GM19238 (cell line): ENCODE measurements around the gene RORC.

Experiments
- DNase-seq: peaks from one replicate; pipeline ENCODE4 v3.0.0; 2011; ENCODE audit warnings: low spot score; ENCODE audit not compliant: insufficient read length

The RORC gene

DNA sequence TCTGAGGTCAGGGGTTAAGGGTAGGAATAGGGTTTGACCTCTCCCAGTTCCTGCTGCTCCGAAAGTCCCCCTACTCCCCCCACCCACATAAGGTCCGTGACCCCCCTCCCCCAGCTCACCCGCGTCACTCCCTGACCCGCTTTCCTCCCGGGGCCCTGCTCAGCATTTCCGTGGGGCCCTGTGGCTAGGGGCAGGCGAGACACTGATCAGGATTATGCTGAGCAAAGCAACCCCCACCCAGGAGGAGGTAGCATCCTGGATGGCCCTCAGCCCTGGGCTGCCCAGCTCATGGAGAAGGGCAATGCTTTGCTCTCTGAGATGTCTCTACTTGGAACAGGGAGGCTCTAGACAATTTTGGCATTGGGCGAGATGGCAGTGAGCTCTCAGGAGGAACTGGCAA, 3.7 kb downstream of the RORC start:
- no peak for DNase-seq

DNA sequence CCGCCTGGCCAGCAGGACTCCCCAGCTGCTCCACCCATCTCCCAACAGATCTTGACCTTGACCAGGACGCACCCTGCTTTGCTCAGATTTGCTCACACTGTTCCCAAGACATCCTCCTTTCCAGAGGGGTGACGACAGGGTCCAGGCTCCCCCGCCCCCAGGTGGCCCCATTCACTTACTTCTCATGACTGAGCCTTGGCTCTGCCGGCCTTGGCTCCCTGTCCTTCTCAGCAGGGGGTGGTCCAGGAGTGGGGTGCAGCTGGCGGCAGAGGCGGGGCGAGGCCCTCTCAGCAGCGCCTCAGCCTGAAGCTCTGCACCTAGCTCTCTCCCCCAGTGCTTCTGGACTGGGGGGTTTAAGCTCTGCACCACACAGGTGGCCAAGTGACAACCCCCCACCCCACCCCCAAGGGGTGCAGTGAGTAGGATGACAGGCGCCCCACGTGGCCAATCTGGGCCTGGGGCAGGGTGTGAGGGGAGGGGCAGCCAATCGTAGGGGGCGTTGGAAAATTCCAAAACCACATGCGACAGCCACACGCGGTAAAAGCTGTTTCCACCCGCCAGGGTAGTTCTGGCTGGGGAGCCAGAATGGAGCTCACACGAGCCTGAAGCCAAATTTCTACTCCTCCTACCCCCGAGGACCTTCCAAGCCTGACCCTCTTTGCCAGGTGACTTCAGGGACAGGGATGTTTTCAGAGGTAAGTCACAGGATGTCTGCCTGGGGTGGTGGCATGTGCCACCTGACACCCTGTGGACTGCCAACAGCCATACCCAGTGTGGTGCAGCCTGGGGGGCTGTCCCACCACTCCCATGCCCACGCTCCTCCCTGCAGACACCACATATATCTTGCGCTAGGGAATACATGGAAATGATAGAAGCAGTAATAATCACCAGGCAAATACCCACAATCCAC, 5.6 kb downstream of the RORC start:
- no peak for DNase-seq

DNA sequence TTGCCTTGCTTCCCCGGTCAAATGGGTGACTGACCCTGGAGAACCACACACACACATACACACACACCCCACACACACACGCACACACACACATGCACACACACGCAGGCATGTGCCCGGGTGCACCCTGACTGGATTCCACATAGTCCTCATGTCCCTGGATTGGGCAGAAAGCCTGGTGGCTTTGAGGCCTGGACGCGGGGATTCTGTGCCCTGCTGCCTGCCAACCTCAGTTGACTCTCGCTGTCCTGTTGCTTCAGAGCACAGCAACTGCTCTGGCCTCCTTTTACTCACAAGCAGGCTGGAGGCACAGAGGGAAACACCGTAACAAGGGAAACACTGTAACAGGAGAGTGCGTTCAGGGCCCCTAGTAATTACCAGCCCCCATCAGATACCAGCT, 6.4 kb downstream of the RORC start:
- no peak for DNase-seq

DNA sequence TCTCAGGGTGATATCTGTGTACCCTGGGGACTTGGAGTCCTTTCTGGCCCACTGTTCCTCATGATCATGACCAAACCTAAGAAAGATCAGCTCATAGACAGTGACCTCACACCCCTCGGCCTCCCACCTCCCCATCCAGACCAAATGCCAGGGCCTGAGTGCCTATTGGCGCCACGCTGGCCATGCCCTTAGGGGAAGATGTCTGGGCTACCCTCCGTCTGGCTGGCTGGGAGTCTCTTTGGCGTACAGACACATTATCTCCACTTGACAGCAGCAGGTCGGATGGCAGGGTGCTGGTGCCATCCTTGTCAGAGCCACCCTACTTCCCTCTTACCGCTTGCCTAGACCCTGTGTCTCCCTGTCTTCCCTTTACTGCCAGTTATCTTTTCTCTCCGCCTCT, 8.4 kb downstream of the RORC start:
- DNase-seq: no peak

DNA sequence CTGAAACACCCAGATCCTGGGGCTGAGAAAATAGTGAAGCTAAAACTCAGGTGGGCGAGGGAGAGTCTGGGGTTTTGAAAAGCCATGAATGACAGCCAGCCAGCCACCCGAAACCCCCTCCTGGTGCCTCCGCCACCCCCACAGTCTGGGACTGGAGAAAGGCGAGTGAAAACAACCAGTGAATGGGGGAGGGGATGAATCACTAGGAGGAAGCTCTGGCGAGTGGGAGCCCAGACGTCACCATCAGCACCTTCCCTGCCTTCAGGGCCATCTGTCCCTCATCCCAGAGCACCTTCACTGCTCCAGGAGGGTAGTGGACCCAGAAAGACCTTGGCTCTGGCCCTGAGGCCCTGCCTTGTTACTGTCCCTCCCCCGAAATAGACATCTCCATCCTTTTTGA, 9.2 kb downstream of the RORC start:
- no peak for DNase-seq

DNA sequence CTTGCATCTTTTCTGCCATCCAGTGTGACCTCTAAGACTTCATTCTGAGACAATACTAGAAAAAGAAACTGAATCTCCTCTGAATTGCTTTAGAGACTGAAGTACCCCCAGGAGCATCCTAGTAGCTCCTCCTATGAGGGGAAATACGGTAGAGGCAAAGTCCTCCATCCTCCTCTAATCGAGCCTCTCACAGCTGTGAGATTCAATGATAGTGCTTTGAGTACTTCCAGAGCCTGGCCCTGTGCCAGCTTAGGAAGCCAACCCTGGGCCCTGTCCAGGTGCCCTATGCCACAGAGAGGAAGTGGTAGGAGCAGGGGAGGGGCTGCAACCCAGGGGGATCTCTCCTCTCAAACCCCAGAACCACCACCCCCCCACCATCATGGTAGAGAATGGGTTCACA, 10.7 kb downstream of the RORC start:
- DNase-seq: no peak

DNA sequence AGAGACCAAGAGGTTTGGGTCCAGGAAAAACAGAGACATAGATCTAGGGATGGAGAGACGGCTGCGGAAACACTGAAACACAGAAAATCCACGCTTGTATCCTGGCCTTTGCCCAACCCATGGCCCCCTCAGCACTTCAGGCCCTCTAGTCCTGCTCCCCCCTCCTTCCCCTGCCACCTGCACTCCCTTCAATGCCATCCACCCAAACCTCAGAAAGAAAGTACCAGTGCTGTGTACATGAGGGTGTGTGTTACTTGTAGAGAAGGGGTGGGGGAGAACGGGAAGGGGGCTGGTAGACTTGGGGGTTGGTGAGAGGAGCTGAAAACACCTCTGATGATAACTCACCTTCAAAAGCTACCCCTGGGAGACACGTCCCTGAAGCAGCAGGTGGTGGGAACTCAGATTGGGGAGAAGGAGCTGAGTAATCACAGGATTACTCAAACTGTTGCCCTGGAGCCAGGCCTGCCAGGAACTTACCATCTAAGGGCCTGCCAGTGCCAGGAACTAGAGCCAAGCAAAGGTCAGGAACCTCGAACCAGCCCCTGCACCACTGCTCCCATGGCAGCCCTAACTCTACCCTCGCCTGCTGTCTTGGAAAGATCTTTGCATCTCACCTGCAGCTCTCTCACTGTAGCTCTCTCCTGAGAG, 11.5 kb downstream of the RORC start:
- DNase-seq: no peak

DNA sequence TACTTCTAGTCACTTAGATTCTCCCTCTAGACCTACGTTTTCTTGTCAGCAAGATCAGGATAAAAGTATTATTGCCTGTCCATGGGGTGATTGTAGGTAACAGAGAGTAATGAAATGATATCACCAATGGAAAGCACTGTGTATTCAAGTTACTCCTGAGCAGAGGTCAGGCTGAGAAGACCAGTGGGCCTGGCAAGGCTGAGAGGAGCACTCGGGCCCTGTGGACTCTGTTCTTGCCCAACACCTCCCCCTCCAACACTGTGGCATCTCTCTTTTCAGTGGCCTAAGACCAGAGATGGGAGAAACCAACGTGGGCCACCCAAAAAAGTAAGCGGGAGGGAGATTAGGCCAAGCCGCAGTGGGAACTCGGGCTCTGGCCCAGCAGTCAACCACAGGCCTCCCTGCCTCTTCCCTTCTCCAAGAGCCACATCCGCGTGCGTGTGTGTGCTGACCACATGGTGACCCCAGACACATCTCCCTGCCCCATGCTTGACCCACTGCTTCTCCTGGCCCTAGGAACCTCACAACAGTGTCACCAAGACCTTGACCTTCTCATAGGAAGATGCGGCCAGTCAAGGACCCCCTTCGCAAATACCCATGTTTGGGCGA, 12.3 kb downstream of the RORC start:
- no peak for DNase-seq

DNA sequence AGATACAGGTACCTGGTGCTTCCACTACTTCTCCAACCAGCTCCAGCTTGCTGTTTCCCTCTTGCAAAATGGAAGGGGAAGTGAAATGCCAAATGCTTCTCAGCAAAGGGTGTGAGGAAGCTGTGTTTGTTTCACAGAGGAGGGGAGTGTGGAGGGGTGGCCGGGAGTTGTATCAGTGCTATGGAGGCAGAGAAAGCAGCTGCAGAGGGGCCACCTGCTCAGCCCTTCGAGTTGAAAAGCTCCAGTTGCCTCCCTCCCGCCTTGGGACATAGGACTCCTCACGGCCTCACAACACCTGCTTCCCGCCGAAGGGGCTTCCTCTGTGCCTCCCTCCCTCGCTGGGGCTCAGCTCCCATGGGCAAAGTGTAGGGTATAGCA, 14.3 kb downstream of the RORC start:
- no peak for DNase-seq

DNA sequence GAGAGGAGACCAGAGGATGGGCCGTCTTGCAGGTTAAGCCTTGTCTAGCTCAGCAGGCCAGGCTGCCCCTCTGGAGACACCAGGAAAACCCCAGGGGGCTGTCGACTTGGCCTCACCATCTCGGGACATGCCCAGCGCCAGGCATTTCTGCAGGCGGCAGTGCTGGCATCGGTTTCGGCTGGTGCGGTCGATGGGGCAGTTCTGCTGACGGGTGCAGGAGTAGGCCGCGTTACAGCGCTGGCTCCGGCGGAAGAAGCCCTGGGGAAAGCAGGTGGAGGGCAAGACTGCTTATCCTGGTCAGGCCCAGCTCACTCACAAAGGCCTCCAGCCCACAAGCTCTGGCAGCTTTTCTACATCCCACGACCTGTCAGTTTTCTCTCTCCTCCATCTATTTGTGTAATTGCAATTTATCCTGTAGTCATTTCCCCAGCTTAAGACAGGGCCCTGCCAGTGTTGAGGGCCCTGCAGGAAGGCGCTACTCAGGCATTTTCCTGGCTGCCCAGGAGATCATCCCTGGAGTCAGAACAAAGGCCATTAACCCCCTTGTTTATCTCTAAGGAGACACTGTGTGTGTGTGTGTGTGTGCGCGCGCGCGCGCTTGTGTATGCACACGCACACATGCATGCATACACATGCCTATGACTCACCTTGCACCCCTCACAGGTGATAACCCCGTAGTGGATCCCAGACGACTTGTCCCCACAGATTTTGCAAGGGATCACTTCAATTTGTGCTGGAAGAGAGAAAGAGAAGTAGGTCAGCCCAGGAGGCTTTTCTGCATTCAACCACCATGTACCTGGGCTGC, 14.9 kb downstream of the RORC start:
- no peak for DNase-seq

DNA sequence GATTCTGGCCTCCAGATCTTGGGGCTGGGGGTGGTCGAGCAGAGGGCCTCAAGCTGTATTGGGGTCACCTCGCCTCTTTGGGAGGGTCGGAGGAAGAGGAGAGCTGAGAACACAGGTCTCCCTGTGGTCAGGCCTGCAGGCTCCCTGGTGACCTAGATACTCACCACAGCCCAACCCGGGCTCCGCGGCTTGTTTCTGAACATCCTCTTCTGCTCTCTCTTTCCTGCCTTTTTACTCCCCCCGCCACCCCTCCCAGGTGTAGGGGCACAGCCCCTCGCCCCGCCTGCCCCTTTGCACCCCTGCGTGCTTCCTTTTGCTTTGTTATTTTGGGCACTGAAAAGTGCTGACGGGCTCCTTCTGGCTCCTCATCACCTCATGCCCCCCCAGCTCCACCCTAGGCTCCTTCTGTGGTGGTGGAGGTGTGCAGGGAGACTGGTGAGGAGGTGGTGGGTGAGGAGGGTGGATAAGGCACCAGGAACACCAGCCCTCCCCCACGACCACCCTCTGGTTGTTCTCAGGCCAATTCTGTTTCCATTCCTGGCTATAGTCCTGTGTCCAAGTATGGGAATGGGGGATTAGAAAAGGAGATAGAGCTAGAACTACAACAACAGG, 15.8 kb downstream of the RORC start:
- no peak for DNase-seq

DNA sequence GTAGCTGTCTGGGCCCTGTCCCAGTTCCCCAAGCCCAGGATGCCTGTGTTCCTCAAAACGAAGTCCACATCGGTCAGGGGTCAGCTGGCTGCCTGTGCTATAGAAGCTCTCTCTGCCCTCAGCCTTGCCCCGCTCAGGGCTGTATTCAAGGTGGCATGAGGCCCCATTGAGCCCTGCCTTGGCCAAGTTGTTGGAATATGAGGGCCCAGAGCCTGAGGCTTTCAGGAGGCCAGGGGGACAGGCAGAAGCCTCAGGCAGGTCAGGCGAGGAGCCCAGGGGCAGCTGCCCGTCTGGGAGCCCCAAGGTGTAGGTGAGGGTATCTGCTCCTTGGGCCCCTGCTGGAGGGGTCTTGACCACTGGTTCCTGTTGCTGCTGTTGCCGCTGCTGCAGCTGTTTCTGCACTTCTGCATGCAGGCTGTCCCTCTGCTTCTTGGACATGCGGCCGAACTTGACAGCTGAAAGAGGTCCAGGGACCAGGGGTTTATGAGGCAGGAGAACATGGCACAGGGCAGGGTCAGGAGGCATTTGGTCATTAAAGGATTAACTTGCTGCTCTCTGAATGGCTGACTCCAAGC, 16.5 kb downstream of the RORC start:
- DNase-seq: no peak

DNA sequence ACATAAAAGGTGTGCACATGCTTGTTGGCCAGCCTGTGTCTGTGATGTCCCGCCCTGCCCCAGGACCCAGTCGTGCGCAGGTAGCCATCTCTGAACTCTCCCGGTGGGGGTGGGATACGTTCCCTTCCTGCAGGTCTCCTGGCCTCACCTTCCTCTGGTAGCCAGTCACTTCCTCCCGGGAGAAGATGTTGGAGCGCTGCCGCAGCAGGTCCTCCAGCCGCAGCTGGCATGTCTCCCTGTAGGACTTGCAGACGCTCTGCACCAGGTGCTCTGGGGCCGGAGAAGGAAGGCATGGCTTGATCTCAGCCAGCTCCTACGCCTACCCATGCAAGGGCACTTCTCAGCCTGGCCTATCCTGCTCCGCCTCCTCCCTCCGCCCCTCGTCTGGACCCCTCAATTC, 17.2 kb downstream of the RORC start:
- no peak for DNase-seq

DNA sequence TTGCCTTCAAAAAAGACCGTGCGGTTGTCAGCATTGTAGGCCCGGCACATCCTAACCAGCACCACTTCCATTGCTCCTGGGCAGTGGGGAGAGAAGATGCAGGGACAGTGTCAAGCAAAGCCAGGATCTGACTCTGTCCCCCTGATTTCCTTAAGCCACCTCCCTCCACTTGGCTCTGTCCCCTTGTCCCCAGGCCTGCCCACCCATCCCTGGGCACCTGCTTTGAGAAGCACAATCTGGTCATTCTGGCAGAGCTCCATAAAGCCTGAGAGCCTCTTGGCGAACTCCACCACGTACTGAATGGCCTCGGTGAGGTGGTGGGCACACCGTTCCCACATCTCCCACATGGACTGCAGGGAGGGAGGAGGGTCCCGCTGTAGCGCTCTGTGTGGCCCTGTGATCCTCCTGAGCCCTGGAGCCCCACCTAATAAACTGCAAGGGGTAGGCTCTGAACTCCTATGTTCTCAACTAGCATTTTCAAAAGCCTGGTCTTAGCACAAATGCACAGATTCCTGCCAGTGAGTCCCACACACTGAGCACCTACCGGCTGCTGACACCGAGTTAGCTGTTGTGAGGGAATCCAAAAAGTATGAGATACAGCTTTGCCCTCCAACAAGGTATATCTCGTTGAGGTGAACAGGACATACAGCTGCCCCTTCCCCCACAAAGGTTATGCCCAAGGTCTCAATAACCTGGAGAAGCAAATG, 18.2 kb downstream of the RORC start:
- no peak for DNase-seq

DNA sequence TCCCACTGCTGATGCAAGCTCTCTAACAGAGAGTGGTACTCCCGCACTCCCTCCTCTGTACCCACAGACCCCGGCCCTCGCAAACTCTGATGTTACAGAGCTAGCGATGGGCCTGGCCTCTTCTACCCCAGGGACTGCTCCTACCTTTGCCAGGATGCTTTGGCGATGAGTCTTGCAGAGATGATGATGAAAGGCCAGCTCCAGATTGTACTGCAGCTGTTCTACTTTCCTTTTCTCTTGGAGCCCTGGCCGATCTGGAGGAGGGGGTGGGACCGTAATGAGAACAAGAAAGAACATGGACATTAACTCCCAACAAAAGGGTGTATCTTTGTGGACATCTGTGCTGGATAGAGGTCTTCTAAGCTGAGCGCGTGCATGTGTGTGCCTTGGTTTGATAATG, 20.4 kb downstream of the RORC start:
- DNase-seq: no peak

DNA sequence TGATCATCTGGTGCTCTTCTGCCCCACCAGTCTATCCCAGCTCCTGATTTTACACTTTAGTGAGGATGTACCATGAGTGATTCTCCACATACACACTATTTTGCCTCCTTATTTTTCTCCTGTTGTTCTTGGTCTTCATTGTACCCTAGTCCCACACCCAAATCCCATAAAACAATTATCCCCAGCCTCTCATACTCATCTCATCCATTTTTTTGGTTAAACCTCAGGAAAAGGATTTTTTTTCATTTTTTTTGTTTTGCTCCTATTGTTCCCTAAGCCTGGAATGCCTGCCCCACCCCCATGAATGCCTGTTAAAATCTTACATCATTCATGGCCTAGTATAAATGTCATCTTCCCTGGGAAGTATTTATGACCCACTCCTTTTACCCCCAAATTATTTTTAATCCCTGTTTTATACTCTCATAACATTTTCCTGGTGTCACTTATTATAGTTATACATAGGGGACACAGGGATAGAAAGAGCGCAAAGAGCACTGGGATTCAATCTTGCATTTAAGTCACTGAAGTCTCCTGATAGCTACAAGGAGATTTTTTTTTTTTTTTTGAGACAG, 21.5 kb downstream of the RORC start:
- DNase-seq: no peak

DNA sequence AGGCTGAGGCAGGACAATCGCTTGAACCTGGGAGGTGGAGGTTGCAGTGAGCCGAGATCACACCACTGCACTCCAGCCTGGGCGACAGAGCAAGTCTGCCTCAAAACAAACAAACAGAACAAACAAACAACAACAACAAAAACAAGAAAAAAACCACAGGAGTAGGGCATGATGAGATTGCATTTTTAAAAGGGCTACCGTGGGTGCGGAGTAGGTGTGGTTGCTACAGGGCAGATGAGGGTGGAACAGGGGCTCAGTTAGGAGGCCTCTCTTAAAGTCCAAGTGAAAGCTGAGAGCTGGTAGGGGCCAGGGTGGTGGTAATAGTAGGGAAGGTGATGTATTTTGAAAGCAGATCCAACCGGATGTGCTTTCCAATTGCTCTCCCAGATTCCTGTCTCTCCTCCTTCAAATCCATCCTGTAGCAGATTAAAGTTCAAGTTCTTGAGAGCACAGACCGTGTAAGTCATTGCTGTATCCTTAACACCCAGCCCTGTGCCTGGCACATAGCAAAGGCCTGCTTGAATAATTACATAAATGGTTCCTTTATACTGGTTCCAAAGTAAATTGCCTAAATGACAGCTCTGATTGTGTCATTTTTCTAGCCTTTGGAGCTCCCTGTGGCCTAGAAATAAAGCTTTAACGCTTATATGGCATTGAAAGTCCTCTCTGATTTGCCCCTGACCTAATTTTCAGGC, 22.2 kb downstream of the RORC start:
- DNase-seq: no peak

DNA sequence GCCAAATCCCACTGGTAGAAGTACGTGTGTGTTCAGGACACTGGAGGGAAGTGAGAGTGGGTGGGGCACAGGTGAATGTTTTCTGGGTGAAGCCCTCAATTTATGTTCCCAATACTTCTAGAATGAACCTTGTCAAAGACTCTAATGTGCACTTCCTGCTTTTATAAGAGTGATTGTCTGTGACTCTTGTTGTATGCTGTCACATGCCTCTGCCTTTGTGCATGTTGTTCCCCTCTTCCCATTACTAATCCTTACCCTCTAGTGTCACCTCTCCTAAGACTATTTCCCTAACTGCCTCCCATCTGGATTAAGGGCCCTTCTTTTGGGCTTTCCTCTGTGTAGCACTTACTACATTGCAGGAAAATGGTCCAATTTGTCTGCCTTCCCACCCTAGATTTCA, 23.8 kb downstream of the RORC start:
- no peak for DNase-seq

DNA sequence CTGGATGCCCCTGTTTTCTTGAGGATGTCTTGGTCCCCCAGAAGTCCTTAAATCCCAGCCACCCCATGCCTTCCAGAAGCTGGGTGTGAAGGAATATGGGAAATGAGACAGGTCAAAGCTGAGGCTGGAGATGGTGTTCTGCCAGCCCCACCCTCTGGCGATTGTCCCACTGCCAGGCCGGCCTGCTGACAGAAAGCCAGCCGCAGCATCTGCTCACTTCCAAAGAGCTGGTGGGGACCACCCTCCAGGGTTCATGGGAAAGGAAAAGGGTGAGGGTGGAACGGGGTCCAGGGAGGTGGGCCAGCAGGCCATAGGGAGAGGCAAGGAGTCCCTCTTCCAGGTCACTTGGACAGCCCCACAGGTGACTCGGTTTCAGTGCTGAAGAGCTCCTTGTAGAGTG, 24.5 kb downstream of the RORC start:
- no peak for DNase-seq
